ENCODE measurements around the gene GRAMD1B.

DNA sequence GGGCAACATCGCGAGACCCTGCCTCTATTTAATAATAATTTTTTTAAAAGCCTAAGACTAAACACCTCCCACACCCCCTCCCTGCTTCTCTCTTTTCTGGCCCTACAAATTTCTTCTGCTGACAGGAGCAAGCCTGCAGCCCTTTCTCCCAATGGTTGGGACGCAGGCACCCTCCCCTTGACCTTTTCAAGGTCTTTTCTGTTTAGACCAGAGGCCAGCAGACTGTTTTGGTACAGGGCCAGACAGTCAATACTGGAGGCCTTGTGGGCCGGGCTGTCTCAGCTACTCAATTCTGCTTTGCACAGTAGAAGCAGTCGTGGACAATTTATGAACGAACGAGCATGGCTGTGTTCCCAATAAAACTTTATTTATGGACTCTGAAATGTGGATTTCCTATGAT lies 132.1 kb downstream of the GRAMD1B start:
- TF ChIP-seq, protein P1, sequence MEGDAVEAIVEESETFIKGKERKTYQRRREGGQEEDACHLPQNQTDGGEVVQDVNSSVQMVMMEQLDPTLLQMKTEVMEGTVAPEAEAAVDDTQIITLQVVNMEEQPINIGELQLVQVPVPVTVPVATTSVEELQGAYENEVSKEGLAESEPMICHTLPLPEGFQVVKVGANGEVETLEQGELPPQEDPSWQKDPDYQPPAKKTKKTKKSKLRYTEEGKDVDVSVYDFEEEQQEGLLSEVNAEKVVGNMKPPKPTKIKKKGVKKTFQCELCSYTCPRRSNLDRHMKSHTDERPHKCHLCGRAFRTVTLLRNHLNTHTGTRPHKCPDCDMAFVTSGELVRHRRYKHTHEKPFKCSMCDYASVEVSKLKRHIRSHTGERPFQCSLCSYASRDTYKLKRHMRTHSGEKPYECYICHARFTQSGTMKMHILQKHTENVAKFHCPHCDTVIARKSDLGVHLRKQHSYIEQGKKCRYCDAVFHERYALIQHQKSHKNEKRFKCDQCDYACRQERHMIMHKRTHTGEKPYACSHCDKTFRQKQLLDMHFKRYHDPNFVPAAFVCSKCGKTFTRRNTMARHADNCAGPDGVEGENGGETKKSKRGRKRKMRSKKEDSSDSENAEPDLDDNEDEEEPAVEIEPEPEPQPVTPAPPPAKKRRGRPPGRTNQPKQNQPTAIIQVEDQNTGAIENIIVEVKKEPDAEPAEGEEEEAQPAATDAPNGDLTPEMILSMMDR (IDR thresholded peaks at IDR 0.05 in 4 of 5, conservative IDR thresholded peaks at IDR 0.05 in 1 of 5): no peak
- no peak for TF ChIP-seq POLR2A (IDR thresholded peaks at IDR 0.05)

Measured in gastrocnemius medialis (tissue), 4 donors.